ENCODE measurements around the gene AUTS2.

Gene AUTS2

DNA sequence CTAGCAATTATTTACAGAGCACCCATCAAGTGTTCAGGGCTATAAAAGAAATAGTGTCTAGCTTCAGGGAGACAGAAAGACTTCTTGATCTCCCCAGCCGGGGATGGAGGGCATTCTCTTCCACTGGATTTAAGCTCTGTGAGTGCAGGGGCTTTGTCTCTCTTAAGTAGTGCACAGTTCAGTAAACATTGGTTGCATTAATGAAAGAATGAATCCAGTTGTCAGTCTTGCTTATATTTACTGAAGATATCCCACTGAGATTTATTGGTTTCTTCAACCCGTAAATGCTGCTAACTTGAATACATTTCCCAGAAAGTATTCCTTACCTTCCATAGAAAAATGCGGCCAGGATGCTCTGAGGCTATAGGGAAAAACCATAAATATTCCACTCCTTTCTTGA, 41.9 kb downstream of the AUTS2 start:
- no peaks in the 10 kb centered on the region for H3K27me3 ChIP-seq
- no peak overlapping the region for H3K27ac ChIP-seq
- no peaks in the 10 kb centered on the region for H3K36me3 ChIP-seq
- no peaks in the 10 kb centered on the region for H3K4me1 ChIP-seq
- intact Hi-C loops (cut with DNase I; ENCODE audit: low total_unique reads): no loop called here
- no peak for DNase-seq
- TF ChIP-seq, protein P1, sequence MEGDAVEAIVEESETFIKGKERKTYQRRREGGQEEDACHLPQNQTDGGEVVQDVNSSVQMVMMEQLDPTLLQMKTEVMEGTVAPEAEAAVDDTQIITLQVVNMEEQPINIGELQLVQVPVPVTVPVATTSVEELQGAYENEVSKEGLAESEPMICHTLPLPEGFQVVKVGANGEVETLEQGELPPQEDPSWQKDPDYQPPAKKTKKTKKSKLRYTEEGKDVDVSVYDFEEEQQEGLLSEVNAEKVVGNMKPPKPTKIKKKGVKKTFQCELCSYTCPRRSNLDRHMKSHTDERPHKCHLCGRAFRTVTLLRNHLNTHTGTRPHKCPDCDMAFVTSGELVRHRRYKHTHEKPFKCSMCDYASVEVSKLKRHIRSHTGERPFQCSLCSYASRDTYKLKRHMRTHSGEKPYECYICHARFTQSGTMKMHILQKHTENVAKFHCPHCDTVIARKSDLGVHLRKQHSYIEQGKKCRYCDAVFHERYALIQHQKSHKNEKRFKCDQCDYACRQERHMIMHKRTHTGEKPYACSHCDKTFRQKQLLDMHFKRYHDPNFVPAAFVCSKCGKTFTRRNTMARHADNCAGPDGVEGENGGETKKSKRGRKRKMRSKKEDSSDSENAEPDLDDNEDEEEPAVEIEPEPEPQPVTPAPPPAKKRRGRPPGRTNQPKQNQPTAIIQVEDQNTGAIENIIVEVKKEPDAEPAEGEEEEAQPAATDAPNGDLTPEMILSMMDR (IDR thresholded peaks at IDR 0.05): no peak
- H3K4me3 ChIP-seq: no peak overlapping the region
- H3K9me3 ChIP-seq: no peaks in the 10 kb centered on the region

DNA sequence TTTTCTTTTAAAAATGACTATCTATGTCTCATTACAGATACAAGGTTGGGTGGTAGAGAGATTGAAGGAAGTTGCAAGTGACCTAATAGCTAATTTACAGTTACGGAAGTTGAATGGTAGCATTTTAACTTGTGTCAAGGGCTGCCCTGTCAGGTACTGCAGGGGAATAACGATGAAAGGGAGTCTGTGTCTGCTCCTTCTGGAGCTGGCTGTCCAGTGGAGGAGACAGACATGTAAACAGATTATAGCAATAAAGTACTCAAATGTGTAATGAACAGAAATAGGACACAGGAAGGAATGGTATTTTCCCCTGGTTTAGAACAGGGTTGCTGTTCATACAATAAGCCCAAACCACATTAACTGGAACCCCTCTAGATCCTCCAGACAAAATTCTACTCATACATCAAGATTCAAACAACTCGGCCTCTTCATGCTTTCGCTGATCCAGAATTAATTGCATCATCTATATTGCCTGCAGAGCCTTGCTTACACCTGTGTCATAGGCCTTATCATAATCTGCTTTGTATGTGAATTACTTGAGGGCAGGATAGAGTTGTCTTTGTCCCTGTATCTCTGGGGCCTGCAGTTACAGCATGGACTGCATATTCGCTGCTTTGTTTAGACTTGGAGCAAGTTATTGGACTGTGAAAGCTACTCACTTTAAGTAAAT, 42.8 kb downstream of the AUTS2 start:
- no peak for DNase-seq
- Histone ChIP-seq H3K36me3 (no peaks in the 10 kb centered on the region), H3K27me3 (no peaks in the 10 kb centered on the region), H3K4me1 (no peaks in the 10 kb centered on the region), H3K4me3 (no peak overlapping the region), H3K27ac (no peak overlapping the region), H3K9me3 (no peaks in the 10 kb centered on the region)
- TF ChIP-seq, protein P1 (IDR thresholded peaks at IDR 0.05): no peak
- intact Hi-C loops (cut with DNase I; ENCODE audit: low total_unique reads): no loop called here

DNA sequence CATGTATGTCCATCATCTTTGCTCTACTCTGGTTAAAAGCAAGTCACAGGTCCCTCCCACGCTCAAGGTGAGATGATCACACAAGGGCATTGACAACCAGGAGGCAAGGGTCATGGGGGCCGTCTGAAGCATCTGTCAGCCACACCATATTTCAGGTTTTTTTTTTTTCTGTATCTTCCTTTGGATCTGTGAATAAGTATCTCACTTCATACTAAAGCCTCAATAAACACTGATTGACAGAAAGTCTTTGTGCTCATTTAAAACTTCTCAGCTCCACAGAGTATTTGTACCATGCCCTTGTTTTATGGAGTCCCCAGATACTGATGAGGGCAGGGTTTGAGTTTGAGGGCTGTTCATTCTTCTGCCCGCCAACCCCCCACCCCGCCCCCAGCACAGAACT, 45.0 kb downstream of the AUTS2 start:
- TF ChIP-seq, protein P1 (IDR thresholded peaks at IDR 0.05): no peak
- intact Hi-C loops (cut with DNase I; ENCODE audit: low total_unique reads): no loop called here
- no peaks in the 10 kb centered on the region for H3K9me3 ChIP-seq
- no peak overlapping the region for H3K27ac ChIP-seq
- no peaks in the 10 kb centered on the region for H3K27me3 ChIP-seq
- H3K4me1 ChIP-seq: no peaks in the 10 kb centered on the region
- no peaks in the 10 kb centered on the region for H3K36me3 ChIP-seq
- no peak for DNase-seq
- no peak overlapping the region for H3K4me3 ChIP-seq

DNA sequence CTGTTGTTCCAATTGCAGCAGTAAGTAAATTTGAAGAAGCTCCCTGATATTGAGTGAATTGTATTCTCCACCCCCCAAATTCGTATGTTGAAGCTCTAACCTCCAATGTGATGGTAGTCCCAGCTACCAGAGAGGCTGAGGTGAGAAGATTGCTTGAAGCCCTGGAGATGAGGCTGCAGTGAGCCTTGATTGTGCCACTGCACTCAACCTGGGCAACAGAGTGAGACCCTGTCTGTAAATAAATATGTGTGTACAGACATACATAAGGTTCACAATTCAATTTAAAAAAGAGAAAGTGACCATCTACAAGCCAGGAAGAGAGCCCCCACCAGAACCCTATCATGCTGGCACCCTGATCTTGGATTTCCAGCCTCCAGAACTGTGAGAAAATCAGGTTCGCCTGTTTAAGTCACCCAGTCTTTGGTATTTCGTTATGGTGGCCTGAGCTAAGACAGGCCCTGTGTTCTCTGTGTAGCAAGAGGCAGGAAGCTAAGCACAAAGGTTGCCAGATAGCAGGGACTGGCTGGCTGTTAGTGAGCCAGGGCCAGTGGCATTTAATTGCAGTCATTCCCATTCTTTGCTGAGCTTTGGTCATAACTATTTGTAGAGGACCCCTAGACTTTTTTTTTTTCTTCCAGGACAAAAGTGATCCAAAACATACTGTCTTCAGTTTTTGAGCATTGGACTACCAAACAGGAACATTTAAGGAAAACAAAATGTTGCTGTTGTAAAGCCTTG, 45.6 kb downstream of the AUTS2 start:
- Histone ChIP-seq H3K4me3 (no peak overlapping the region), H3K27ac (no peak overlapping the region), H3K27me3 (no peaks in the 10 kb centered on the region), H3K4me1 (no peaks in the 10 kb centered on the region), H3K36me3 (no peaks in the 10 kb centered on the region), H3K9me3 (no peaks in the 10 kb centered on the region)
- intact Hi-C loops (cut with DNase I; ENCODE audit: low total_unique reads): no loop called here
- DNase-seq: no peak
- TF ChIP-seq, protein P1 (IDR thresholded peaks at IDR 0.05): no peak

DNA sequence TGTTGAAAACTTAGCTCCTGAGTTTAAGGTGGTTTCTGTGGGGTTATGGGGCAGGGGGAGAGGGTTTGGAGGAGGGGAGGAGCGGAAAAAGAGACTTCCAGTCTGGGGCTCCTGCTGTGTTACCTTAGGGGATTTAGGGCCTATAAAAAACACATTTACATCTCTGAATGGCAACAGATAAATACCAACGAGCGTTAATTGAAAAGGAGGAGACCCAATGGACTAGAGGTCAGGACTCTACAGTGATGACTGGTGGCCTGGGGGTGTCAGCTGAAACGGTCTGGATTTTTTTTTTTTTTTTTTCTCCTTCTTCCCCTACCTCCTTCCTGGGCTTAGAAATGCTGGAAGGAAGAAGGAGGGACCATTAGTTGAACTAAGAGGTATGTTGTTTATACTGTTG, 47.4 kb downstream of the AUTS2 start:
- TF ChIP-seq, protein P1 (IDR thresholded peaks at IDR 0.05): no peak
- Histone ChIP-seq H3K36me3 (no peaks in the 10 kb centered on the region), H3K27ac (no peak overlapping the region), H3K27me3 (no peaks in the 10 kb centered on the region), H3K4me1 (no peaks in the 10 kb centered on the region), H3K9me3 (no peaks in the 10 kb centered on the region), H3K4me3 (no peak overlapping the region)
- intact Hi-C loops (cut with DNase I; ENCODE audit: low total_unique reads): no loop called here
- no peak for DNase-seq
